ENCODE data around the gene MRI1.

DNA sequence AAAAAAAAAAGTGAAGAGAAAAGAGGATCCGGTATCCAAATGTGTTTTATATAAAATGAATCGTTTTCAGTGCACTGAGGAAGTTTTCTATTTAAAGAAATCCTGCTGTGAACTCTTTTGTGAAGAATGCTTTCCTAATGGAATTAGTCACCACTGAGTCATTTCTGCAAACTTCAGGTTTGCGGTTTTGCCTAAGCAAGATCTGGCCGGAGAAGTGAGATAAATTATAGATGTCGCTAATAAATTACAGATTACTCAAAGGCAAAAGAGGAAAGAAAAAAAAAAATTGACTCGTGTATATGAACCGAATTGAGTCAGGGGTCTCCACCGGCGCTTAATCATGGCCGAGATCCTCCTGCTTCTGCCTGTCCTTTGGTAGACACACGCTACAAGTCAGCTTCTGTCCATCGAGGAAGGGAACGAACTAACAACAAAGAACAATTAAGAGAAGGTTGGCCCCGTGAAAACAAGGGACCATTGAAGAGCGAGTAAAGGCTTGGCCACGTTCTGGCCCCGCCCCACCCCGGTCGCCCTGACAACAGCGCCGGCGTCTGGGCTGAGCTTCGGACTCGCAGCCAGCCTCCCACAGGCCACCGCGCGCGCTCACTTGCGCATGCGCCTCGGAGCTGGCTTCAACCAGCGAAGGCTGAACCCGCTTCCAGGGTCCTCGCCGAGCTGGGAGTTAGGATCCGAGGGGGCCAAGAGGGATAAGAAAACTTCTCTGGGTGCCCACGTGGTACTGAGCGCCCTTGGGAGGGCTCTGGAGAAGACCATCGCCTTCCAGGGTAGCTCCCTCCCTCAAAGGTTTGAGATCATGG lies 33.0 kb upstream of the MRI1 start:
- no peak for TF ChIP-seq POLR2A (IDR thresholded peaks at IDR 0.05)
- TF ChIP-seq, protein P1, sequence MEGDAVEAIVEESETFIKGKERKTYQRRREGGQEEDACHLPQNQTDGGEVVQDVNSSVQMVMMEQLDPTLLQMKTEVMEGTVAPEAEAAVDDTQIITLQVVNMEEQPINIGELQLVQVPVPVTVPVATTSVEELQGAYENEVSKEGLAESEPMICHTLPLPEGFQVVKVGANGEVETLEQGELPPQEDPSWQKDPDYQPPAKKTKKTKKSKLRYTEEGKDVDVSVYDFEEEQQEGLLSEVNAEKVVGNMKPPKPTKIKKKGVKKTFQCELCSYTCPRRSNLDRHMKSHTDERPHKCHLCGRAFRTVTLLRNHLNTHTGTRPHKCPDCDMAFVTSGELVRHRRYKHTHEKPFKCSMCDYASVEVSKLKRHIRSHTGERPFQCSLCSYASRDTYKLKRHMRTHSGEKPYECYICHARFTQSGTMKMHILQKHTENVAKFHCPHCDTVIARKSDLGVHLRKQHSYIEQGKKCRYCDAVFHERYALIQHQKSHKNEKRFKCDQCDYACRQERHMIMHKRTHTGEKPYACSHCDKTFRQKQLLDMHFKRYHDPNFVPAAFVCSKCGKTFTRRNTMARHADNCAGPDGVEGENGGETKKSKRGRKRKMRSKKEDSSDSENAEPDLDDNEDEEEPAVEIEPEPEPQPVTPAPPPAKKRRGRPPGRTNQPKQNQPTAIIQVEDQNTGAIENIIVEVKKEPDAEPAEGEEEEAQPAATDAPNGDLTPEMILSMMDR (IDR thresholded peaks at IDR 0.05): no peak

All from right lobe of liver (tissue), 4 donors.